Retinal pigment epithelial cell (primary cell): ENCODE results near the gene DLGAP3.

Source experiments
- DNase-seq: peaks from one replicate; pipeline ENCODE4 v3.0.0-alpha.2; 2010; ENCODE audit warnings: low read depth
- H3K4me3 ChIP-seq: 2 replicates; pipeline ENCODE4 v1.5.1; 2011; ENCODE audit warnings: mild to moderate bottlenecking, low read length, control low read depth, moderate library complexity
- CTCF ChIP-seq: conservative IDR thresholded peaks from 2 replicates; pipeline ENCODE4 v1.5.1; 2011; ENCODE audit warnings: low read depth, low read length, control low read depth, inconsistent platforms

Gene DLGAP3

GRCh38 chr1:34929497-34929852 is at the start of gene DLGAP3:
DLGAP3 (minus strand) TSS chr1:34929650; CDS start chr1:34905383, 24,267 bp downstream.
- DNase-seq: no peak
- TF ChIP-seq CTCF: no peak
- peak within 1 kb of the TSS; percentile 23 for H3K4me3 ChIP-seq

- no peak for DNase-seq
- H3K4me3 ChIP-seq: no peak overlapping the region
- no peak for TF ChIP-seq CTCF
These were observed 49.5 kb upstream of the DLGAP3 start for GRCh38 chr1:34978921-34979320.

- no peak for TF ChIP-seq CTCF
- DNase-seq: no peak
- H3K4me3 ChIP-seq: no peak overlapping the region
These were observed 48.4 kb upstream of the DLGAP3 start for GRCh38 chr1:34977858-34978257.

GRCh38 chr1:34977210-34977471 is 47.7 kb upstream of the DLGAP3 start:
- no peak for DNase-seq
- H3K4me3 ChIP-seq: no peak overlapping the region
- TF ChIP-seq CTCF: no peak

GRCh38 chr1:34976384-34977209 is 47.1 kb upstream of the DLGAP3 start:
- DNase-seq: no peak
- TF ChIP-seq CTCF: no peak
- no peak overlapping the region for H3K4me3 ChIP-seq

- no peak for TF ChIP-seq CTCF
- no peak for DNase-seq
- H3K4me3 ChIP-seq: no peak overlapping the region
These were observed 46.3 kb upstream of the DLGAP3 start for GRCh38 chr1:34975771-34976170.

- TF ChIP-seq CTCF: no peak
These were observed 45.9 kb upstream of the DLGAP3 start for GRCh38 chr1:34975338-34975737.

More at GRCh38 chr1:34975338-34975737, 45.9 kb upstream of the DLGAP3 start:
- DNase-seq: no peak
- no peak overlapping the region for H3K4me3 ChIP-seq
